ENCODE measurements around the gene ITM2B.

- TF ChIP-seq POLR2A (IDR thresholded peaks at IDR 0.05; ENCODE audit: extremely low read depth, insufficient read length) (no peak), CTCF (IDR thresholded peaks at IDR 0.05; ENCODE audit: low read depth, low read length) (no peak), MYC (IDR thresholded peaks at IDR 0.05; ENCODE audit: low read depth, low read length) (no peak)
Measured at GRCh38 chr13:48278806-48279205, 45.8 kb downstream of the ITM2B start.

Data from NB4 (cell line).